NB4 (cell line): ENCODE measurements around the gene NRG3.

Experiments
- CTCF ChIP-seq: IDR thresholded peaks from one replicate; pipeline ENCODE4 v1.5.1; 2012; ENCODE audit warnings: low read depth, low read length
- MAX ChIP-seq: IDR thresholded peaks from 2 replicates; pipeline ENCODE4 v1.6.1; 2011; ENCODE audit warnings: low read depth, low read length
- MYC ChIP-seq: IDR thresholded peaks from 2 replicates; pipeline ENCODE4 v1.6.1; 2011; ENCODE audit warnings: low read depth, low read length
- POLR2A ChIP-seq: IDR thresholded peaks from 2 replicates; pipeline ENCODE4 v1.6.1; 2011; ENCODE audit warnings: mild to moderate bottlenecking; ENCODE audit not compliant: insufficient read length; ENCODE audit errors: extremely low read depth

GRCh38 chr10:82438277-82438676, 563.3 kb downstream of the NRG3 start:
- no peak for TF ChIP-seq CTCF
- no peak for TF ChIP-seq POLR2A
- no peak for TF ChIP-seq MAX
- no peak for TF ChIP-seq MYC
